Pericardium fibroblast (primary cell): ENCODE measurements around the gene LY6G5B. TPM values are rescaled to one million over a fixed set of nuclear protein-coding genes. Genes with fewer than 3 reads are reported as not detected.

Experiments
- total RNA-seq: library from RNA; depleted of rRNA; stranded (reverse); fragments of >200 nt; gene quantifications from 2 replicates; pipeline ENCODE4 v1.2.3, GENCODE V29; 2015

LY6G5B gene
- 1.0 and 1.2 TPM in 2 replicates for total RNA-seq

GRCh38 chr6:31669676-31670075, at the start of gene LY6G5B:
Gene LY6G5B, plus strand, starts transcription at chr6:31669976. Its CDS starts 975 bp downstream, at chr6:31670951.

GRCh38 chr6:31620586-31621319, 49.0 kb upstream of the LY6G5B start, which contains the start of gene PRRC2A:
Gene PRRC2A, plus strand, starts transcription at chr6:31620715. Its CDS starts 2,075 bp downstream, at chr6:31622790.

GRCh38 chr6:31655349-31656237, 14.2 kb upstream of the LY6G5B start, which contains the start of gene APOM:
Gene APOM, plus strand, starts transcription at chr6:31655894. Its CDS starts 73 bp downstream, at chr6:31655967.

DNA sequence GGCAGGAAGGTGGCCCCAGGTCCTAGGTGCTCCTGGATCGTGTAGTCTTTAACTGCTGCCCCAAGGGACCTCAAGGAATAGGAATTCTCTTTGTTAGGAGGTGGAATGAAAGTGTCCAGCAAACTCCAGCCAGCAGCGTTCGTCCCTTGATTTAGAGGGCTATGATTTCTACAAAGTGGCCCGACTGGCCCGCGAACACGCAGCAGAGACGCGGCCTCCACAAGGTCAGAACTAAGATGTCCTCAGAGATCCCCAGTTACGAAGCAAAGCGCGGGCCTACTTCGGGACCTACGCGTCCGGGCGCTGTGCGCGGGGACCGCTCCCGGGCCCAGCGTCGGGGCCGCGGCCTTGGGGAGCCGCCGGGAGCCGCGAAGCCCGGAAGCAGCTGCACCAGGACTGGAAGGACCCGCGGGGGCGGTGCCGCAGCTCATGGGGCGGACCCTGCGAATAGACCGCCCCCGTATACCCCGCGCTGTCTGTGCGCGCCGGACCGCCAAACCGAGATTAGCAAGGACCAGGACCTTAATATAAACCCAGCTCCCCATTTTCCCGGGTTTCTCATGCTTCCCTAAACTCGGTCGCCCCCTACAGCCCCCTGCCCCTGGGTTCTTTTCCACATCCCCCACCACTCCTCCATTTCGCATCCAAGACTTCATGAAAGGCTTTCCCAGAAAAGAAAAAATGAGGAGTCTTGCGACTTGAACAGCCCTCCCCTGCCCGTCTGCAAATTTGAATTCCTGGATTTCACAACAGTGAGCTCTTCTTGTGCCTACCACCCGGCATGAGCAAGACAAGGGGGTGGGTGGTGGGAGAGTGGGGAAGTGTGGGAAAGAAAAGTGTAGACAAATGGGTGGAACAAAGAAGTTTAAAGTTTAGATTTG, 9.2 kb upstream of the LY6G5B start, which contains the start of gene C6orf47:
Gene C6orf47, minus strand, starts transcription at position 398 of the 881 bp plus-strand sequence. CDS start 831 bp downstream, outside the sequence.

DNA sequence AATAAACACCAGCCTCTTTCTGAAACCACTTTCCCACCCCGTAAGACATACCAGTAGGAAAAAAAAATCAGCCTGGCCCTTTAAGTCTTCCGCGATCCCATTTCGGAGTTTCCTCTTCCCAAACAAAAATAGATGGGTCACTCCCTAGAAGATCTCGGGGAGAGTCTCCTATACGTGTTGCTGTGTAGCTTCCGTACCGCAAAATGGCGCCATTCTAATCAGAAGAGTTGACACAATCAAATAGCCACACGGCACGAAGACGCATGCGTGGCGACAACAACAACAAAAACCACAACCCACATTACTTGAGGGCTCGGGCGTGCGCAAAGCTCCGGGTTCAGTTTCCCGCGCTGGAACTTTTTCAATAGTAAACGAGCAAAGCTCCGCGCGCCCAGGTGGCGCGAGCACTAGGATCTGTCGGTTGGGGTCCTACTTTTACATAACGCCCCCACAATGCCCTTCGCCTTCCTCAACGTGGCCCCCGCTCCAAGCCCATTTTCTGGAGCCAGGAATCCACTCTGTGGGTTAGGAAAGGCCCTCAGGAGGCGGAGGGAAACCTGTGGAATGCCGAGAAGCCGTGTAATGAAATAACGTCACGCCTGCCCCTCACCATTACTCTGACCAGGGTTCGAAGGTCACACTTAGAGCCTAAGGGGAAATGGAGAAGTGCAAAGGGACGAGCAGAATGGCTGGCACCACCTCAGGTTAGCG, 4.8 kb upstream of the LY6G5B start, which contains the start of gene GPANK1:
Gene GPANK1, minus strand, starts transcription at position 208 of the 711 bp plus-strand sequence. CDS start 519 bp downstream, outside the sequence.

GRCh38 chr6:31665501-31666336, 4.1 kb upstream of the LY6G5B start, which contains the start of gene CSNK2B:
Gene CSNK2B, plus strand, starts transcription at chr6:31666080. Its CDS starts 752 bp downstream, at chr6:31666832.

GRCh38 chr6:31680226-31681134, 10.7 kb downstream of the LY6G5B start, which contains the start of gene LY6G5C:
Gene LY6G5C, minus strand, starts transcription at chr6:31681067. Its CDS starts 694 bp downstream, at chr6:31680373.

DNA sequence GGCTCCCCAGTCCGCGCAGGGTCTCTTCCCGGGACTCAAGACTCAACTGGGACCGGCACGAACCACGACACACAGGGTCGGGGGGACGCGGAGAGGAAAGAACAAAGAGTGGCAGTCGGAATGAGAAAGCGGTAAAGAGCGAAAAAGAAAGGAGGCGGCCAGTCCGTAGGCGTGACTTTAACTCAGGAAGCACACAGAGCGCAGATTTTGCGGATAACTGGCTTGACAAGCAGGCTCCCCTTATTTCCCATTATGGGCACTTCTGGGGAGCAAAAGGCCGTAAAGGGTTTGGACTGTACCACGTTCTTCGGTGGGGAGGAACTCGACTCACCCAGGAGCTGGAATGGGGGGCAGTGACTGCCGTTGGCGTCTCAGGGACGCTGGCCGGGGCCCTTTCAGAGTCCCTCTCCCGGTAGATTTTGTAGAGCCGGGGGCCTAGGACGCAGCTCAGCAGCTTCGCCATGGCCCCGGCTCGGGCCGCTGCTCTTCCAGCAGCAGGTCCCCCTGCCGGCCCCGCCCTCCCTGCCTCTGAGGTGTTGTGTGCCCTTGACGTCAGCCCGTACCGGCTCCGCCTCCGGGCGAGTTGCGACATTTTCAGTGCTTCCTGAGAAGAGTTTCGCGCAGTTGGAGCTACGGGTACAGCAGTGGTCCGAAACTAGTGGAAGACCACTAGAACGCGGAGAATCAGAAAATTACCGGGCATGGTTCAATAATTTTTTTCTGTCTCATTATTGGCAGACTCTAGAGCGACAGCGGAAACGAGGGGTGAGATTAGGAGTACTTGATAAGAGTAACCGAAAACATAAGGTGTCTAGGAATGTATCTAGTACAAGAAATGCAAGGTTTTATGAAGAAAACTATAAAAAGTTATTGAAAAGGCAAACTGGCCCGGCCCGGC, 33.3 kb downstream of the LY6G5B start, which contains the start of gene ABHD16A:
Gene ABHD16A, minus strand, starts transcription at position 506 of the 898 bp plus-strand sequence. Its CDS starts 43 bp downstream, at position 463.

DNA sequence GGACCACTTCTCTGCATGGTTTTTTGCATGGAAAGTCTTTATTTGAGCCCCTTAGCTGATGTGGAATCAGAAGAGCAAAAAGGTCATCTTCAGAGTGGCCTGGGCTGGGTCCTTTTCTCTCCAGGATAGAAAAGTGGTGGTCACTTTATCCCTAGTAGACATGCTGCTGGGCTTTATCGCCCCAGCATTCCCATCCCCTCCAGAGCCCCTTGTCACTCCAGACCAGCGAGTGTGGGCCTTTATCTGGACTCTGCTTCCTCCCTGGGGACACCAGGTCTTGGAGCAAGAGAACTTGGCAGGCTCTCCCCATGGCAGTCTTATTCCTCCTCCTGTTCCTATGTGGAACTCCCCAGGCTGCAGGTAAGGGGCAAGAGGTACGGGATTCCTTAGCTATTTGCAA, 36.8 kb downstream of the LY6G5B start, which contains the start of gene LY6G6F:
Gene LY6G6F, plus strand, starts transcription at position 268 of the 400 bp plus-strand sequence. Its CDS starts 41 bp downstream, at position 309.

GRCh38 chr6:31715022-31715958, 45.5 kb downstream of the LY6G5B start, which contains the start of gene LY6G6D:
Gene LY6G6D, plus strand, starts transcription at chr6:31715348. Its CDS starts 8 bp downstream, at chr6:31715356.

DNA sequence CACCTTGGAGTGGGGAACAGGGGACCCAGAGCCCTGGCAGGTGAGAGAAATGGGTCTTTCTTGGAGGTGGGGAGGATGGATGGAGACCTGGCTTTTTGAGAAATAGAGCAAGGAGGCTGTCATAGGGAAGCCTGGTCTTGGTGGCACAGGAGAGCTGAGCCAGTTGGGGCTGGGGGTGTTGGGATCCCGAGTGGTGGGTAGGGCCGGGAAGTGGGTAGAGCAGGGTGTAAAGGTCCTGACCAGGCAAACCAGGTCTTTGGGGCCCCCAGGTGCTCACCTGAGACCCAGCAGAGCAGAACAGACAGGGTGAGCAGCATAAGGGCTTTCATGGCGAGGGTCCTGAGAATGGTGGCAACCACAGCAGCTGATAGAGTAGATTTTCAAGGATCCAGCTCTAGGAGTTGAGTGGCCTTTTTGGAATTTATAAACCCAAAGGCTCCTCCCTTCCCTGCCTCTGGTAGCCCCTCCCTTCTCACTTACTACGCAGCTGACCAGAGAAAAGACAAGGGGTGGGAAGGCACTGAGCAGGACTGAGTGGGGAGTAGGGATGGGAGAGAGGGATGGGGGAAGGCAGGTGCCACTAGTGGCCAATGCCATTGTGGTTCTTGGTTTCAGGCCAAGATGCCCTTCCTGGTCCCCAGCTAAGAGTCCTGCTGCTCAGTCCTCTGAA, 51.7 kb downstream of the LY6G5B start, which contains the start of gene LY6G6C:
Gene LY6G6C, minus strand, starts transcription at position 396 of the 670 bp plus-strand sequence. Its CDS starts 67 bp downstream, at position 329.

